Nephron (organoid): ENCODE data around the gene LEPR.

Experiments
- H3K27ac Mint-ChIP-seq, 3 experiments: 2 replicates each; pipeline ENCODE4 v1.8.0; 2020; ENCODE audit warnings: mixed read lengths in 3 of 3, mild to moderate bottlenecking in 2 of 3, moderate library complexity in 1 of 3
- H3K27me3 Mint-ChIP-seq: 2 replicates; pipeline ENCODE4 v1.8.0; 2021; ENCODE audit warnings: low read depth, mild to moderate bottlenecking, moderate library complexity, mixed read lengths
- H3K36me3 Mint-ChIP-seq: 2 replicates; pipeline ENCODE4 v1.8.0; 2020; ENCODE audit warnings: low read depth, mixed read lengths
- H3K4me1 Mint-ChIP-seq: 2 replicates; pipeline ENCODE4 v1.8.0; 2020; ENCODE audit warnings: mixed read lengths
- H3K4me3 Mint-ChIP-seq, 3 experiments: 2 replicates each; pipeline ENCODE4 v1.8.0; 2020; ENCODE audit warnings: mild to moderate bottlenecking in 3 of 3, mixed read lengths in 3 of 3, moderate library complexity in 2 of 3
- H3K9me3 Mint-ChIP-seq: 2 replicates; pipeline ENCODE4 v1.8.0; 2020; ENCODE audit warnings: mixed read lengths
- CTCF ChIP-seq, 3 experiments: fragments of 200-600 bp; sonication (generic); IDR thresholded peaks; one replicate each; pipeline ENCODE4 v1.5.0; 2021; ENCODE audit warnings: antibody characterized with exemption in 3 of 3; ENCODE audit not compliant: unreplicated experiment in 3 of 3

The LEPR gene

GRCh38 chr1:65469889-65470340 is 49.4 kb downstream of the LEPR start:
- H3K36me3 Mint-ChIP-seq: peaks cover 7% of the 10 kb centered on the region

More at GRCh38 chr1:65469889-65470340, 49.4 kb downstream of the LEPR start:
- TF ChIP-seq CTCF (IDR thresholded peaks at IDR 0.05; ENCODE audit: unreplicated experiment in 3 of 3): no peak
- no peaks in the 10 kb centered on the region for H3K4me1 Mint-ChIP-seq
- H3K9me3 Mint-ChIP-seq: peaks cover 9% of the 10 kb centered on the region
- H3K27ac Mint-ChIP-seq: no peak overlapping the region
- no peak overlapping the region for H3K4me3 Mint-ChIP-seq
- no peaks in the 10 kb centered on the region for H3K27me3 Mint-ChIP-seq
